ENCODE measurements around the gene NFIB. TPM values are rescaled to one million over a fixed set of nuclear protein-coding genes. Genes with fewer than 3 reads are reported as not detected.

Gene NFIB
- total RNA-seq, 2 donors from 2014 or later = 74.4 to 80.1 TPM

DNA sequence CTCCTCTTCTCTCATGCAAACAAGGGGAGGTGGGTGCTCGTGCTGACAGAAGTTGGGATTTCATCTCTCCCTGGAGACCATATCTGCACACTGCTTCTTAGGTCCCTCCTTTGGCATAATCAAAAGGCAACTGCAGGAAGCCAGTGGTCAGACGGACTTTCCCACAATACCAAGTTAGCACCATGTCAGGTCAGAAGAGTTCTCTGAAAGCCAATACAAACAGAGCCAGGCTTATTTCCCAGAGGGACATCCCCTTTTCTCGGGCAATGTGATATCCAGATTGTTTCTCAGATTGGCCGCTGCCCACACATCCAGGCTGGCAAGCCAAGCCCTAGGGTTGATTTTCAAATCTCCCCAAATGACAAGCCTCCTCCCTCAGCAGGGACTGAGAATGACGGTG lies 241.1 kb downstream of the NFIB start:
- no peaks in the 10 kb centered on the region for H3K9me3 ChIP-seq

DNA sequence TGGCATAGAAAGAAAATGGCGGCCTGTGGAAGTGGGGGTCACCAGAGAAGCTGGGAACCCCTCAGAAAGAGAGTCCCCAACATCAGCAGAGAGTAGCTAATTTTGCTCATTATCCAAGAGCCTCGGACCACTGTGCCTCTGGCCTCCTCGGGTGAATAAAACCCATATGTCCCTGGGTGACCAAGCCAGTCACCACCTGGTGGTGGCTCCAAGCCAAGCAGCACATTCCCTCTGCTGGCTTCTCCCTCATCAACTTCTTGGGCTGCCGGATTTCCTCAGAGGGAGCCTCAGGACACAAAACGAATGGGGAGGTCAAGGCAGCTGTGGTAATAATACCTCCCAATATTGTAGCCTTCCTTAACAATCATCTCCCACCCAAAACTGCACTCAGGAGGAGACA lies 242.5 kb downstream of the NFIB start:
- TF ChIP-seq, protein P1, sequence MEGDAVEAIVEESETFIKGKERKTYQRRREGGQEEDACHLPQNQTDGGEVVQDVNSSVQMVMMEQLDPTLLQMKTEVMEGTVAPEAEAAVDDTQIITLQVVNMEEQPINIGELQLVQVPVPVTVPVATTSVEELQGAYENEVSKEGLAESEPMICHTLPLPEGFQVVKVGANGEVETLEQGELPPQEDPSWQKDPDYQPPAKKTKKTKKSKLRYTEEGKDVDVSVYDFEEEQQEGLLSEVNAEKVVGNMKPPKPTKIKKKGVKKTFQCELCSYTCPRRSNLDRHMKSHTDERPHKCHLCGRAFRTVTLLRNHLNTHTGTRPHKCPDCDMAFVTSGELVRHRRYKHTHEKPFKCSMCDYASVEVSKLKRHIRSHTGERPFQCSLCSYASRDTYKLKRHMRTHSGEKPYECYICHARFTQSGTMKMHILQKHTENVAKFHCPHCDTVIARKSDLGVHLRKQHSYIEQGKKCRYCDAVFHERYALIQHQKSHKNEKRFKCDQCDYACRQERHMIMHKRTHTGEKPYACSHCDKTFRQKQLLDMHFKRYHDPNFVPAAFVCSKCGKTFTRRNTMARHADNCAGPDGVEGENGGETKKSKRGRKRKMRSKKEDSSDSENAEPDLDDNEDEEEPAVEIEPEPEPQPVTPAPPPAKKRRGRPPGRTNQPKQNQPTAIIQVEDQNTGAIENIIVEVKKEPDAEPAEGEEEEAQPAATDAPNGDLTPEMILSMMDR (IDR thresholded peaks at IDR 0.05) = no peak
- Histone ChIP-seq H3K4me3 (no peak overlapping the region), H3K27ac (no peak overlapping the region), H3K9me3 (no peaks in the 10 kb centered on the region), H3K4me1 (no peaks in the 10 kb centered on the region), H3K36me3 (no peaks in the 10 kb centered on the region), H3K27me3 (no peaks in the 10 kb centered on the region)
- no peak for DNase-seq (ENCODE audit: low spot score)

More for the DNA sequence above, 241.1 kb downstream of the NFIB start:
- Histone ChIP-seq H3K4me3 (no peak overlapping the region), H3K27ac (no peak overlapping the region), H3K27me3 (no peaks in the 10 kb centered on the region), H3K4me1 (no peaks in the 10 kb centered on the region), H3K36me3 (no peaks in the 10 kb centered on the region)
- DNase-seq (ENCODE audit: low spot score) = no peak
- TF ChIP-seq, protein P1 (IDR thresholded peaks at IDR 0.05) = no peak

DNA sequence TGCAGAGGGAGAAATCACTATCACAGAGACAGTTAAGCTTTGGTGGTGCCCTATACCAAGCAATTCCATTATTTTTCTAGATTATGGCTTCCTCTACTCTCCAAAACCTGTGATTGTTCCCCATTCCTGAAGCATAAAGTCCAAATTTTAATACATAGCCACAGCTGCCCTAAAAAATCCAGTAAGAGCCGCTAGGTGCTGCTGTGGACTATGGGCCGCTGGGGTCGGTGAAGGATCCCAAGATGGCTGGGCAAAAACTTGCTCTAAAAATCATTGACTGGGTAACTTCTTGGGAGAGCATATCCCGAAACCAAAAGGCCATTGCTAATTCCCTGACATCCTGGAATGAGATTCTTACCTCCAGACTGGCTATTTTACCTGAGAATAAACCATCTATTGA lies 245.3 kb downstream of the NFIB start:
- Histone ChIP-seq H3K4me3 (no peak overlapping the region), H3K36me3 (no peaks in the 10 kb centered on the region), H3K27me3 (no peaks in the 10 kb centered on the region), H3K27ac (no peak overlapping the region), H3K4me1 (no peaks in the 10 kb centered on the region), H3K9me3 (no peaks in the 10 kb centered on the region)
- TF ChIP-seq, protein P1 (IDR thresholded peaks at IDR 0.05) = no peak
- no peak for DNase-seq (ENCODE audit: low spot score)

DNA sequence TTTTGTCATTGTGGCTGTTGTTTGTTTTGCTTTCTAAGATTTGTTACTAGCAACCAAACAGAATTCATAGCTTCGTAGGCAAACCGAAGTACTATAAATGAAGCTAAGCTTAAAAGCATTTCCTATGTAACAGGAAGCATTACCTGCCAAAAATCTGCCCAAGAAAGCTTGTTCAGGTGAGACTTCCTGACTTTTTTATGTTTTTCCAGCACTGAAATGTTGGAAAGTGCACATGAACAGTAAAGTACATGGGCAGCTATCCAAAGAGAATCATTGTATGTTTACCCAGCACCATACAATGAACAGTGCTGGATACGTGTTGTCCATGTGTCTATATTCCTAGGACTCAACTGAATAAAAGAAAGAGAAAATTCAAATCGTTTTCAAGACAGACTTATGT lies 247.1 kb downstream of the NFIB start:
- H3K27me3 ChIP-seq = no peaks in the 10 kb centered on the region

DNA sequence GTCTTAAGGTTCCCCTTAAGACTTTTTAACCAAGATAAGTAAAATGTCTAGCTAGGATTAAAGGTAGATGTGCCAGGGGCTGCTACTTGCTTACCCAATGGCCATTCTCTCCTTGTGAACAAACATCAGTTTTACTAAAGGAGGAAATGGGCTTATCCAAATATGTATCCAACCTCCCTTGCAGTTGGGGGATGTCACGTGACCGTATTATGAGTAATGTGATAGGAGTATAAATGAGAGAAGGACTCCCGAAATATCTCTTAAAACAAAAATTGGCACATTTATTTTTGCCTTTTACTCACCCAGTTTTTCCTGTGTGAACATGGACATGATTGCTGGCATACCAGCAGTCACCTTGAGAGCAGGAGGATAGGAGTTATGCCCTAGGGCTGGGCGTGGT lies 247.9 kb downstream of the NFIB start:
- H3K9me3 ChIP-seq = no peaks in the 10 kb centered on the region
- H3K36me3 ChIP-seq = no peaks in the 10 kb centered on the region
- no peaks in the 10 kb centered on the region for H3K4me1 ChIP-seq
- no peak for DNase-seq (ENCODE audit: low spot score)
- H3K27ac ChIP-seq = no peak overlapping the region
- TF ChIP-seq, protein P1 (IDR thresholded peaks at IDR 0.05) = no peak
- H3K27me3 ChIP-seq = no peaks in the 10 kb centered on the region
- H3K4me3 ChIP-seq = no peak overlapping the region

More for the DNA sequence above, 247.1 kb downstream of the NFIB start:
- Histone ChIP-seq H3K4me1 (no peaks in the 10 kb centered on the region), H3K9me3 (no peaks in the 10 kb centered on the region), H3K27ac (no peak overlapping the region), H3K36me3 (no peaks in the 10 kb centered on the region), H3K4me3 (no peak overlapping the region)
- no peak for DNase-seq (ENCODE audit: low spot score)
- TF ChIP-seq, protein P1 (IDR thresholded peaks at IDR 0.05) = no peak

DNA sequence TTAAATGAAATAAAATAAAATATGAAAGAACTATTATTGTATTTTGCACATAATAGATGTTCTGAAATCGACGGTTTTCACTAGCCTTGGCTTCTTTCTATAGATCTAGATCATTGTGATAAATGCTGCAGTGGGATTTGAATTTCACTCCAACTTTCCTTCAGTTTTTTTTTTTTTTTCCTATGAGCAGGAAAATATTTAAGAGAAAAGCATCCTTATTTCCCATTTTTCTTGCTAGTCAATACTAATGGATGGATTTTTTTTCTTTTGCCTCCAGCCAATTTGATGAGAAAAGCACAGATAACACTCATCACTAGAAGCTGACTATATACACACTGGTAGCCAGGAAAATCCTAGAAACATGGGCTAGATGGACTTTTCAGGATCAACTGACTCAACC lies 249.0 kb downstream of the NFIB start:
- no peak for DNase-seq (ENCODE audit: low spot score)
- TF ChIP-seq, protein P1 (IDR thresholded peaks at IDR 0.05) = no peak
- no peaks in the 10 kb centered on the region for H3K4me1 ChIP-seq

More for the DNA sequence above, 249.0 kb downstream of the NFIB start:
- no peaks in the 10 kb centered on the region for H3K27me3 ChIP-seq
- H3K36me3 ChIP-seq = no peaks in the 10 kb centered on the region
- H3K4me3 ChIP-seq = no peak overlapping the region
- H3K27ac ChIP-seq = no peak overlapping the region
- no peaks in the 10 kb centered on the region for H3K9me3 ChIP-seq
